GM13976 (cell line): ENCODE data around the gene NCAM1.

Experiments
- DNase-seq: peaks from one replicate; pipeline ENCODE4 v3.0.0; 2012; ENCODE audit warnings: low spot score
- in situ Hi-C: fragments of 300-500 bp; cut with MboI; formaldehyde crosslinking; loops from one replicate; pipeline ENCODE4 v1.12.0; 2022; ENCODE audit warnings: low sequenced_read_pairs, mixed read lengths, inconsistent platforms; ENCODE audit not compliant: unreplicated experiment
- TF ChIP-seq, protein P1 (sequence below): IDR thresholded peaks from 2 replicates; pipeline ENCODE4 v1.5.1; 2012; ENCODE audit warnings: borderline replicate concordance, mild to moderate bottlenecking; ENCODE audit not compliant: insufficient read depth; ENCODE audit errors: extremely low read depth, missing control alignments, control extremely low read depth

NCAM1 gene

DNA sequence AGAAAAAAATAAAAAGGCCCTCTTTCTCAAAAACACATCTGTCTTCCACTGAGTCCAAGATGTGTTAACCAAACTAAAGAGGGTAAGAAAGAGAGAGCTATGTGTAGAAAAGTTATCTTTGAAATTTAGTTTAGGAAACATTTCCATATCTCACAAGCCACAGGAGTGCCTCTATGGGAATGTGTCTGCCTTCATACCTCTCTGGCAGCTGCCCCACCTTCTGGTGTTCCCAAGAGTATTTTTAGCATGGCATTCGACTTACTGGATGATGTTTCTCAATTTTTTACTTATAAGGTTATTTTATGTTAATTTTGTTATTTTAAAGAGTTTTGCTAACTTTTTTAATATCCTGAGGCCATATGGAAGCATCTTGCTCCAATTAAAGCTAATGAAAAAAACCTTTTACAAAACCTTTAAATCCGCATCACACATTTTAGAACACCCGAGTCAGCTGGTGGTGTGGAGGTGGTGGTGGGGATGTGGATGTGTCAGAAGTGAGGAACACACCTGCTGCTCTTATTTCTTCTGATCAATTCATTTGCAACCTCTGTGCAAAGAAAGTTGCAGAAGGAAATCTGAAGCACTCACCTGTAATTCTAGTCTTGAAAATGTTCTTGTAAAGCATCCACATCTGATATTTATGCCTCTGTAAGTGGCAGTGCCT is 112.2 kb downstream of the NCAM1 start:
- in situ Hi-C loops = no loop called here
- DNase-seq = no peak
- TF ChIP-seq, protein P1, sequence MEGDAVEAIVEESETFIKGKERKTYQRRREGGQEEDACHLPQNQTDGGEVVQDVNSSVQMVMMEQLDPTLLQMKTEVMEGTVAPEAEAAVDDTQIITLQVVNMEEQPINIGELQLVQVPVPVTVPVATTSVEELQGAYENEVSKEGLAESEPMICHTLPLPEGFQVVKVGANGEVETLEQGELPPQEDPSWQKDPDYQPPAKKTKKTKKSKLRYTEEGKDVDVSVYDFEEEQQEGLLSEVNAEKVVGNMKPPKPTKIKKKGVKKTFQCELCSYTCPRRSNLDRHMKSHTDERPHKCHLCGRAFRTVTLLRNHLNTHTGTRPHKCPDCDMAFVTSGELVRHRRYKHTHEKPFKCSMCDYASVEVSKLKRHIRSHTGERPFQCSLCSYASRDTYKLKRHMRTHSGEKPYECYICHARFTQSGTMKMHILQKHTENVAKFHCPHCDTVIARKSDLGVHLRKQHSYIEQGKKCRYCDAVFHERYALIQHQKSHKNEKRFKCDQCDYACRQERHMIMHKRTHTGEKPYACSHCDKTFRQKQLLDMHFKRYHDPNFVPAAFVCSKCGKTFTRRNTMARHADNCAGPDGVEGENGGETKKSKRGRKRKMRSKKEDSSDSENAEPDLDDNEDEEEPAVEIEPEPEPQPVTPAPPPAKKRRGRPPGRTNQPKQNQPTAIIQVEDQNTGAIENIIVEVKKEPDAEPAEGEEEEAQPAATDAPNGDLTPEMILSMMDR = no peak

DNA sequence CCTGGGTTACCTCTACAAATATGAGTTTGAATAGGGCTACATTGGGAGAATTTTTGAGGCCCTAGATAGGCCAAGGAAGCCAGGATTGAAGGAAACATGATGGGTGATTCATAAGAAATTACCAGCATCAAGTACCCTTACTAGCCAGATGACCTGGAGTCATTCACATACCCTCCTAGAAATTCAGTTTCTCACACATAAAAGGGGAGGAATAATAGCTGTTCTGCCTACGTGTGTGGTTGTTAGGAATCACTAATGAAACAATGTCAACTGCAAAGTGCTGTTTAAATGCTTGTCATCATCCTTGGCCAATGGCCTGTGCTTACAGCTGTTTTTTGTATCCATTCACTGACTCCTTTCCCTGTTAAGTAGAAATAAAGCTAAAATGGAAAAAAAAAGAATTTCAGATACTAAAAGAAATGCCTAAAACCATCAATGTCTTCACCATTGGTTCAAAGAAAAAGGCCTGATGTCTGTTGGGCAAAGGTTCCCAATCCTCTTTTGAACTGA is 114.4 kb downstream of the NCAM1 start:
- in situ Hi-C loops = no loop called here
- TF ChIP-seq, protein P1 = no peak
- no peak for DNase-seq

DNA sequence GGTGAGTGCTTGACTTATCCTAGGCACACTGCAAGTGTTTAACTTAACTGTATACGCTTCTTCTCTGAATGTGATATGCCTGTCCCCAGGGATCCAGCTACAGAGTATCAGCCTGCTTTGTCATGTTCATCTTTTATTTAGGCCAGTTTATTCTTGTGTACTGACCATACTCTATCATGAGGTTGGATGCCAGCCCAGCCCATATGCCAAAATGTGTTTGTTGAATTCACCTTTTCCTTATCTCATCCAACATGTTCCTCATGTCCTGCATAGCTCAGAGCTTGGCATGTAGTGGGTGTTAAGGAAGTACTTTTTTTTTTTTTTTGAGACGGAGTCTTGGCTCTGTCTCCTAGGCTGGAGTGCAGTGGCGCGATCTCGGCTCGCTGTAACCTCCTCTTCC is 116.2 kb downstream of the NCAM1 start:
- DNase-seq = no peak
- TF ChIP-seq, protein P1 = no peak
- in situ Hi-C loops = no loop called here

DNA sequence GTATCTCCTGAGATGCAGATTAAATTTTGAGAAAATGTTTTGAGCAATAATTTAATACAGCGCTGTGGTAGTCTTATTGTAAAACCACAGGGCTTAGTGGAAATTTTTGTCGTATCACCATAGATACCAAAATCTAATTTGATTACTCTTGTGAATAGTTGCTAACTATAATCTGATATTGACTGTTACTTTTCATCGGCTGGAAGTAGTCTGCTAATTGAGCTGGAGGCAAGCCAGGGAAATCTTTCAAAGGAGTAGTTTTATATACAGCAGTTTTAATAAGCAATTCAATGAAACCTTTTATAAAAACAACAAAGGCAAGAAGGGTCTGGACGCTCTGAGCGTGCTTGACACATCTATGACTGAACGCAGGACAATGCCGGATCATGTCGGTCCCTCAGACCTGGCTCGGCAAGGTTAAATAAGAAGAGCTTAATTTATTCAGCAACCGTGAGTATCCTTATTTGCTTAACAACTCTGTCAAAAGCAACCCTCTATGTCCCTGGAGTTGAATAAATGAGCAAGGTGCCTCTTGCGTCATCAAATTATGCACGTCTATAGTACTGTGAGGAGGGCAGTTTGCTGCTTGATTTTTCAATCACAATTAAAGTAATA is 121.2 kb downstream of the NCAM1 start:
- TF ChIP-seq, protein P1 = no peak
- in situ Hi-C loops = no loop called here
- no peak for DNase-seq

DNA sequence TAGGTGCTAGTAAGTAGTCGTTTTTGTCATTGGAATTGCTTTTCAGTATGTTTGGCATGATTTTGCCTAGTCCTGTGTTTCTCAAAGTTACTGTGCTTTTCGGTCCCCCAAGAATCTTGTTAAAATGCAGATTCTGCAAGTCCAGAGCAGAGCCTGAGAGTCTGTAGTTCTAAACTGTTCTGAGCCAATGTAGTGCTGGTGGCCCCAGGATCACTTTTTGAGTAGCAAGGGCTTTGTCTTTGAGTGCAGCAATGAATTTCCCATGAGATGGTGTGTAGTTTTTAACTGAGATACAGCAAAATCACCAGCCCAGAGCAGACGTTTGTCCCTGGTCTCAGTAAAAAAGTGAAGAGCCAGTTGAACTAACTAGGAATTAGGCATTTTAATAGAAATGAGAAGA is 122.4 kb downstream of the NCAM1 start:
- DNase-seq = no peak
- TF ChIP-seq, protein P1 = no peak
- in situ Hi-C loops = no loop called here

DNA sequence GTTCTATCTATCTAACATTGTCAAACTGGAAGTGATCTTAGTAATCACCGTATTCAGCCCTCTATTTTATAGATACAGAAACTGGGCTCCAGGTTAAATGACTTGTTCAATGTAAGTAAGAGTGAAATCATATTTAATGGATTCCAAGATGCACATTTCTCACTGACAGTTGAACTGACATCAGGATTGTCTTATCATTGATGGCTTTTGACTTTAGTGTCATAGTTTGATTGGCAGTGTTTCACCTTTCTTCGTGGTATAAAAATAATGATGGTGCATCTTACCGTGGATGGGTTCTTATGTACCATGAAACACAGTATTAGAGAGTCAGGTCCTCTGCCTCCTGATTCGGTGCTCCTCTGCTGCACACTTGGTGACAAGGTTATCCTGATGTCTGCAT is 123.1 kb downstream of the NCAM1 start:
- in situ Hi-C loops = no loop called here
- TF ChIP-seq, protein P1 = no peak
- no peak for DNase-seq
